Limb (tissue), 2 donors: ENCODE results near the gene DPCD.
"Not testable (repeated sequence)": the region's sequence is repeated elsewhere in the genome, so short reads cannot be mapped to it uniquely, and the experiment has no call there.

Source experiments
- DNase-seq, 2 donors: peaks; one replicate each; pipeline ENCODE4 v3.0.0-alpha.2; 2016; ENCODE audit errors: extremely low spot score in 2 of 2

The DPCD gene

GRCh38 chr10:101585841-101586240, 2.3 kb upstream of the DPCD start:
- DNase-seq = no peak

GRCh38 chr10:101588879-101589278, 758 bp downstream of the DPCD start:
- no peak for DNase-seq

DNA sequence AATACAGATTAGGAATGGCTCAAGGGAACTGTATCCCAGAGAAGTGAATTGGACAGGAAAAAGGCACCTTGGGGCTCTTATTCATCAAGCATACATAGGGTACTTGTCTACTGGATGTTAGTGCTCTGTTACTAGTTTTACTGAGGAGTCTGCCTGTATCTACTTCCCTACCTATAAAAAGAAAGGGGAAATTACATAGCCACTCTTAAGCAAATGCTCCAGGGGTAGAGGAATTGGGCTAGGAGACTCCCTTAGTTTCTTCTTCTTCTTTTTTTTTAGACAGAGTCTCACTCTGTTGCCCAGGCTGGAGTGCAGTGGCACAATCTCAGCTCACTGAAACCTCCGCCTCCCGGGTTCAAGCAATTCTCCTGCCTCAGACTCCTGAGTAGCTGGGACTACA, 5.2 kb downstream of the DPCD start:
- not testable (repeated sequence) for DNase-seq

GRCh38 chr10:101595591-101596433, 7.7 kb downstream of the DPCD start:
- no peak for DNase-seq

DNA sequence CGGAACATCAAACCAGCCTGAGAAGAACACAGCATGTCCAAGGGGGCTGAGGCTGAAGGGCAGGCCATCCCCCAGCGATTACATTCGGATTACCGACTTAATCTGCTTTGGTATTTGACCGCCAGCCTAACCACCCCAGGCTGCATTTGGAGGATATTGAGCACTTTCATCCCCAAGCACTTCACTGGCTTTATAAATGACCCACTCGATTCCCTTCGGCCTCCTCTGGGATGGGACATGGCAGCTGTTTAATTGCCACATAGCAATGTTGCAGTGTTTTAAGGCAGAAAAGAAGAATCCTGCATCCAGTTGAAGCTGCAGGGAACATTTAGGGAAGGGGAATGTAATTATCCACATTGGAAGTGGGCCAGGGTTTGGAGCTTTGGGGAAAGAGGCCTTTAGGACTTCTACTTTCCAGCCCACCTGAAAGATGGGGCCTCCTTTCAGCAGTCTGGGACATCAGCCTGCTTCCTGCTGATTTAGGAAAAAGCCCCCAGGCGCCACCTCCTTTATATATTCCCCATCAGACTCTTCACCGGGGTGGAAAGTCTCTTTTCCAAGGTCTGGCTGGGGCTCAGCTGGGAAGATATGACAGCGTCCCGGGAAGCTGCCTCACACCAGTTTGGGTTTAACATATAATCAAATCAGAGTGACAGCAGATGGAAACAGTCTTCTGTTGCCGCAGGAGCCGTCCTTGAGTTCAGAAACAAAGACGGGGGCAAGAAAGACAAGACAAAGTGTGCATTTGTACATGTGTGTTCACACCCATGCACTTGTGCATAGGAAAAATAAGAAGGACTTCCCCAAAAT, 9.2 kb downstream of the DPCD start:
- no peak for DNase-seq

GRCh38 chr10:101601541-101601940, 13.4 kb downstream of the DPCD start:
- DNase-seq = no peak

- DNase-seq = peak; percentile 49 to 84
Observed at GRCh38 chr10:101602761-101603398, 14.8 kb downstream of the DPCD start.

DNA sequence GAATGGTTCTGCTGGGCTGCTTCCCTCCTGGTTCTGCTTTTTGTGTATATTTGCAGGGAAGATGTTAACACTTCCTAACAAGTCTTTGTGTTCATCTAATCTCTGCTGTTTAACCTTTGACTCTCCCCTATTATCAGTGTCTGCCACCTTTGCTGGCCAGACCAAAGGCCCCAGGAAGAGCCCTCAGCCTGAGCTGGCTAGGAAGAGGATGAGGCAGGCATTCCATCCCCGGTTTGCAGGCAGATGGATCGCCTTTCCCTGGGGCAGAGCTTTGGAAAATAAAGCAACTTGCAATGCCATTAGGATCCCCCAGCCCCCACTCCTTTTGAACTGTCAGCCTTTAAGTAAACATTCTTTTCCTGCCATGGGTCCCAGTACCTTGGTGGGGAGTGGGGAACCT, 19.0 kb downstream of the DPCD start:
- DNase-seq = no peak

DNA sequence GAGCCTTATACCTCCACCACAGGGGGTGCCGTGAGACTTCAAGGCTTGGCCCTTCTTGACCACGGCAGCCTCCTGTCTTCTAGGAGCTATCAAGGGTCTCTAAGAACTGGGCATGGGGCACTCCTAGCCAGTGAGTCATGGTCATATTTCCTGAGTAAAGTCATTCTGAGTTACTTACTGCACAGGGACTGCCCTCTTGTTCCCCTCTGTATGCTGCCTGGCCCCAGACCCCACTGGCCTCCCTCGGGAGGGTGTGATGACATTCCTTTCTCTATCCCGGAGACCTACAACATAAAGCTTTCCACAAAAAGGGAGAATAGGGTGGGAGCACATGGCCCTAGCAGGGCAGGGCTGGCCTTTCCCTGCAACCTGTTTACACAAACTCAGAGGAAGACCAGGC, 21.4 kb downstream of the DPCD start:
- DNase-seq = no peak

DNA sequence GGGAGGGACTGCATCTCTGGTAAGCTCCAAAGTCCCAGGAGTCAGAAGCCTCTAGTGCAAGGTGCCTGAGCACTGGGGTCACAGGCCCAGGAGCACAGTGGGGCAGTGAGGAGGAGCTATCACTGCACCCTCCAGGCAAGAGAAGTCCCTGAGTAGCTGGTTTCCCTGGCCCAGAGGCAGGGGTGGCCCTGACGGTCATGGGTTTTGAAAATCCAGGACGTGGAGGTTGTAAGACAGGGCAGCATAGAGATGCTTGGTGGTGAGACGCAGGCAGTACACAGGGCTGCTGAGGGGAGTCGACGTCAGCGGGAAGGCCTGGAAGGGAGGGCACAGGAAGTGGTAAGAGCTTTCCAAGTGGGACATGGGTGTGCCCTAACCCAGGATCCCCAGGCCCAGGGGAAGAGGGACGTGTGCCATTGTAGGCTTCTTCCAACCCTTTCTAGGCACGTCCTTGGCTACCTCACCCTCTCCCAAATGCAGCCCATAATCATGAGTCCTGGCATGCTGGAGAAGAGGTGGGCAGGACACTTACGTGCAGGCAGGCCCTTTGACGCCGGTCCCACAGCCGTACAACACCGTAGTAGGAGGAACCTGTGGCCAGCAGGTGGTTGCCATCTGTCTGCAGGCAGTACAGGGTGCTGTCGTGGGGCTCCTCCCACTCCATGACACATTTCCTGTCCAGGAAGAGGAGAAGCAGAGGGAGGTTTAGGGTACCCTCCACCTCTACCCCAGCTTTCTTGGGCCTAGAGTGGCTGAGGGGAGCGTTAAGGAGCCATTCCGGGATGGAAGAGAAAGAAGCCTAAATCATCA, 23.2 kb downstream of the DPCD start:
- DNase-seq = no peak

DNA sequence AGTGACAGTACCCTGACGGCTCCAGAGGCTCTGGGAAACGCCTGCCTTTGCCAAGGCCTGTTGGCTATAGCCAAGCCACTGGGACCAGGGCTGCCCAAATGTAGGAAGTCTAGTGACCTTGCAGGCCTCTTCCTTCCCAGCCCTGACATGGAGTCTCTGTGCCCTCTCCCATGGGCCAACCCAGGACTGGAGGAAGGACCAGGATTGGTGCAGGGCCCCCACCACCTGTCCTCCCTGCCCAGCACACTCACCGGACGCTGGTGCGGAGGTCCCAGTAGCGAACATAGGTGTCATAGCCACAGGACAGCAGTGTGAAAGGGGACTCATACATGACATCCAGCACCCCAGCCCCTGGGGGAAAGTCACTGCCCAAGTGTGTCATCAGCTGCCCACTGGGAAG, 24.0 kb downstream of the DPCD start:
- no peak for DNase-seq

DNA sequence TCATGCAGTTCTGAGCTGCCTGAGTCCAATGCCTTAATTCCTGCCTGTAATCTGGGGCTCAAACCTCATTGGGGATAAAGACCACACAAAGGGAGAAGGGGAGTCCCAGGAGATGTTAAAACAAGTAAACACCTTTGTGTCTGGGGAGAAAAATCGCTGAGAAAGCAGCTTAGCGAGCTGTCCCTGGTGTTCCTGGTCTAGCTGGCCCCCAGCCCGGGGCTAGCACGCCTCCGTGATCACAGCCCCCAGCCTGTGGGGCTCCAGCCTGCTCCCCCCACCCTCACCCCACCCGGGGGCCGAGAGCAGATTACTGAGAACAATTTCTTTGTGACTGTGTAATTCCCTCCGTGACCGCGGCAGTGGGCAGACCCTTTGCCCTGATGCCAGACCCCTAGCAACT, 24.8 kb downstream of the DPCD start:
- no peak for DNase-seq

GRCh38 chr10:101613646-101614045, 25.5 kb downstream of the DPCD start:
- no peak for DNase-seq

GRCh38 chr10:101614663-101615524, 26.8 kb downstream of the DPCD start:
- DNase-seq = no peak

DNA sequence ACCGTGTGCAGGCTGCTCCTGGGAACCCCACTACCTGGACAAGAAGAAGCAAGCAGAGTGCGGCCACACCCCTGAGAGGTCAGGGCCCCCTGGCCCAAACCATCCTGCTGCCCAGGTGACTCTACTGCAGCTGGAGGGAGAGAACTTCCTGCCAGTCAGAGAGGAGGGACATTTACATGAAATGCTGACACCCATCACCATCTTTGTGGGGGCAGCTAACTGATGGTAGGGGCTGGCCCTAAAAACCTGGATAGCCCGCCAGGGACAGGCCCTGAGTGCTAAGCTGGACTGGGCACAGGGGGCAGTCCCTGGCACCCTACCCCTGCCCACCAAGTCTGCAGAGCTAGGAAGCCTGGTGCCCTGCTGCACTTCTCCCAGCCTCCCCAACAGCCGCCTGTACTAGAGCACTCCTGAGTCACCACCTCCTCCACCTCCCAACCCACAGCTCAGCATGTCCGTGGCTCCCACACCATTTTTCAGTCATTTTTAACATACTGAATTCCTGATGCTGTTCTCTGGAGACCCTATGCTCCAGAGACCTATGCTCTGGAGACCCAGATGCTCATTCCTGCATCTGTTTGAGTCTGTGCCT, 27.5 kb downstream of the DPCD start:
- DNase-seq = no peak

GRCh38 chr10:101616415-101617101, 28.4 kb downstream of the DPCD start:
- no peak for DNase-seq

- DNase-seq = no peak
Observed at GRCh38 chr10:101617102-101617823, 29.1 kb downstream of the DPCD start.

DNA sequence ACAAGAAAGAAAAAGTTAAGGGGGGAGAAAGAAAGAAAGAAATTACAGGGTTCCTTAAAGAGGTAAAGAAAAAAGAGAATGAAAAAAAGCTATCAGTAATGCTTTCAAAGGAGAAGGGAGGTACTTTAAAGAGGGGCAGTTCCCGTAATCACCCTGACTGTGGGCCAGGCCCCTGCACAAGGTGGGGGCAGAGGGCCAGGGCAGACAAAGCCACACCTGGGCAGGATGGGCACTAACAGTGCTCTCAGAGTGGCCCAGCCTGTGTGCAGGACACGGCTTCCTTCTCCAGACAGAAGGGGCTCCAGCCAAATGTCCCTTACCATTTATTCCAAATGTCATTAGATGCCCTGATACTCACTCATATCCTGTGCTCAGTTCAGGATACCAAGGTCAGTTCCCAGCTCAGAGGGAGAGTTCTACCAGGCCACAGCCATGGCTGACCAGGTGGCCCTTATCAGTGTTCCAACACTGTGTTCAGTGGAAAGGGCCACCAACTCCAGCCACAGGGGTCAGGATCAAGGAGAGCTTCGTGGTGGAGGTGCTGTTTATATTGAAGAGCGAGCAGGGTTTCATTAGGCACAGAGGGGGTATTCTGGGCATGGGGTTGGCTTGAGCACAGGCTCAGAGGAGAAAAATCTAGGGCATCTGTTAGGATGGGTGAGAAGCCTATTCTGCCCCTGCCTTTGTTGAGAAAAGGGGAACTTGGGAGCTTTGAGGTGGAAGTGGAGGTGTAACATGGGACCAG, 29.9 kb downstream of the DPCD start:
- no peak for DNase-seq
